GM20431 (cell line): Measurements from ENCODE around the gene PANK1.

Experiments
- in situ Hi-C: fragments of 300-500 bp; cut with MseI, MboI; formaldehyde crosslinking; loops from one replicate; pipeline ENCODE4 v1.15.0; 2020; ENCODE audit warnings: low sequenced_read_pairs; ENCODE audit not compliant: unreplicated experiment

Gene PANK1

GRCh38 chr10:89652806-89653370 is 7.8 kb upstream of the PANK1 start:
- in situ Hi-C loops: no loop called here

GRCh38 chr10:89651916-89652573 is 7.0 kb upstream of the PANK1 start:
- in situ Hi-C loops: no loop called here

- in situ Hi-C loops: no loop called here
These were observed 6.3 kb upstream of the PANK1 start for GRCh38 chr10:89651205-89651915.

GRCh38 chr10:89649051-89649450 is 4.0 kb upstream of the PANK1 start:
- in situ Hi-C loops: no loop called here

- in situ Hi-C loops: no loop called here
These were observed 3.0 kb upstream of the PANK1 start for GRCh38 chr10:89648074-89648473.

GRCh38 chr10:89646889-89647657 is 2.0 kb upstream of the PANK1 start:
- in situ Hi-C loops: no loop called here

GRCh38 chr10:89645742-89646172 is 715 bp upstream of the PANK1 start:
- in situ Hi-C loops: no loop called here

- in situ Hi-C loops: no loop called here
These were observed 413 bp downstream of the PANK1 start for GRCh38 chr10:89644691-89644966.

GRCh38 chr10:89643812-89644690 is 991 bp downstream of the PANK1 start:
- in situ Hi-C loops: no loop called here

GRCh38 chr10:89643431-89643811 is 1.6 kb downstream of the PANK1 start:
- in situ Hi-C loops: no loop called here

- in situ Hi-C loops: no loop called here
These were observed 2.8 kb downstream of the PANK1 start for GRCh38 chr10:89642193-89642592.

- in situ Hi-C loops: no loop called here
These were observed 4.8 kb downstream of the PANK1 start for GRCh38 chr10:89640241-89640640.

- in situ Hi-C loops: no loop called here
These were observed 5.7 kb downstream of the PANK1 start for GRCh38 chr10:89639326-89639725.

- in situ Hi-C loops: no loop called here
These were observed 7.9 kb downstream of the PANK1 start for GRCh38 chr10:89637113-89637512.

- in situ Hi-C loops: no loop called here
These were observed 10.4 kb downstream of the PANK1 start for GRCh38 chr10:89634637-89635036.

- in situ Hi-C loops: no loop called here
These were observed 11.6 kb downstream of the PANK1 start for GRCh38 chr10:89633484-89633883.

GRCh38 chr10:89632824-89633223 is 12.2 kb downstream of the PANK1 start:
- in situ Hi-C loops: no loop called here

GRCh38 chr10:89627830-89628229 is 17.2 kb downstream of the PANK1 start:
- in situ Hi-C loops: no loop called here

GRCh38 chr10:89625041-89625765 is 19.8 kb downstream of the PANK1 start:
- in situ Hi-C loops: no loop called here
